Neural progenitor cell (in vitro differentiated cells): Measurements from ENCODE around the gene IQCK. TPM values are rescaled to one million over a fixed set of nuclear protein-coding genes. Genes with fewer than 3 reads are reported as not detected.

Source experiments
- DNase-seq: peaks from one replicate; pipeline ENCODE4 v3.0.0-alpha.2; 2016; ENCODE audit warnings: low spot score
- H2AFZ ChIP-seq: fragments of 200-600 bp; sonication (generic); replicated peaks from 2 replicates; pipeline ENCODE4 v1.6.1; 2016; ENCODE audit warnings: antibody characterized with exemption
- H3F3A ChIP-seq: fragments of 200-600 bp; sonication (generic); 2 replicates; pipeline ENCODE4 v1.6.1; 2016; ENCODE audit warnings: antibody characterized with exemption, low read depth
- H3K27ac ChIP-seq: fragments of 200-600 bp; sonication (generic); 2 replicates; pipeline ENCODE4 v1.5.1; 2016; ENCODE audit warnings: mild to moderate bottlenecking
- H3K27me3 ChIP-seq: fragments of 200-600 bp; sonication (generic); 2 replicates; pipeline ENCODE4 v1.6.1; 2016; ENCODE audit warnings: mild to moderate bottlenecking, moderate library complexity
- H3K36me3 ChIP-seq: fragments of 200-600 bp; sonication (generic); 2 replicates; pipeline ENCODE4 v1.5.1; 2016
- H3K4me1 ChIP-seq: fragments of 200-600 bp; sonication (generic); 2 replicates; pipeline ENCODE4 v1.6.1; 2016; ENCODE audit warnings: mixed run types
- H3K4me2 ChIP-seq: fragments of 200-600 bp; sonication (generic); 2 replicates; pipeline ENCODE4 v1.6.1; 2016
- H3K4me3 ChIP-seq: fragments of 200-600 bp; sonication (generic); 2 replicates; pipeline ENCODE4 v1.5.1; 2016
- H3K79me2 ChIP-seq: fragments of 200-600 bp; sonication (generic); 2 replicates; pipeline ENCODE4 v1.6.1; 2016; ENCODE audit warnings: low read depth
- H3K9ac ChIP-seq: fragments of 200-600 bp; sonication (generic); 2 replicates; pipeline ENCODE4 v1.6.1; 2016
- H3K9me3 ChIP-seq: fragments of 200-600 bp; sonication (generic); 2 replicates; pipeline ENCODE4 v1.5.1; 2016; ENCODE audit warnings: low read depth
- H4K20me1 ChIP-seq: fragments of 200-600 bp; sonication (generic); 2 replicates; pipeline ENCODE4 v1.6.1; 2016; ENCODE audit warnings: low read depth
- H3K27ac Mint-ChIP-seq: 3 replicates; pipeline ENCODE4 v1.8.0; 2021; ENCODE audit warnings: mixed read lengths
- H3K27me3 Mint-ChIP-seq: 2 replicates; pipeline ENCODE4 v1.8.0; 2022; ENCODE audit warnings: low read depth, mild to moderate bottlenecking, inconsistent platforms, moderate library complexity, mixed read lengths; ENCODE audit not compliant: insufficient read depth
- H3K36me3 Mint-ChIP-seq: 3 replicates; pipeline ENCODE4 v1.8.0; 2021; ENCODE audit warnings: mixed read lengths
- H3K4me1 Mint-ChIP-seq: 3 replicates; pipeline ENCODE4 v1.8.0; 2021; ENCODE audit warnings: mixed read lengths
- H3K4me3 Mint-ChIP-seq: 3 replicates; pipeline ENCODE4 v1.8.0; 2021; ENCODE audit warnings: mild to moderate bottlenecking, moderate library complexity, mixed read lengths
- H3K9me3 Mint-ChIP-seq: 3 replicates; pipeline ENCODE4 v1.8.0; 2020; ENCODE audit warnings: mixed read lengths
- CTCF ChIP-seq: fragments of 200-600 bp; sonication (generic); IDR thresholded peaks from 2 replicates; pipeline ENCODE4 v1.5.1; 2017; ENCODE audit warnings: antibody characterized with exemption, mild to moderate bottlenecking
- EZH2 ChIP-seq: fragments of 200-600 bp; sonication (generic); IDR thresholded peaks from 2 replicates; pipeline ENCODE4 v1.6.1; 2017; ENCODE audit warnings: antibody characterized with exemption, mild to moderate bottlenecking, moderate library complexity
- EZH2phosphoT487 ChIP-seq: fragments of 200-600 bp; sonication (generic); IDR thresholded peaks from 2 replicates; pipeline ENCODE4 v1.6.1; 2017; ENCODE audit warnings: antibody characterized with exemption
- total RNA-seq: library from RNA; depleted of rRNA; stranded (reverse); fragments of >200 nt; gene quantifications from 2 replicates; pipeline ENCODE4 v1.2.3, GENCODE V29; 2015; ENCODE audit warnings: low replicate concordance

Gene IQCK
- total RNA-seq, 1 donor from 2014 or later: 22.1 TPM

- H3K36me3 ChIP-seq: peaks cover 3% of the 10 kb centered on the region
- H3K9me3 ChIP-seq: no peaks in the 10 kb centered on the region
- peaks cover 84% of the 10 kb centered on the region for H4K20me1 ChIP-seq
- H3K4me3 ChIP-seq: no peak overlapping the region
- H3K9ac ChIP-seq: no peak overlapping the region
- no peak for TF ChIP-seq EZH2
- no peak for TF ChIP-seq EZH2phosphoT487
- no peak for TF ChIP-seq CTCF
- peaks cover 56% of the 10 kb centered on the region for H3K36me3 Mint-ChIP-seq
- peaks cover 29% of the 10 kb centered on the region for H3K4me1 ChIP-seq
- H3K4me2 ChIP-seq: no peak overlapping the region
- DNase-seq: no peak
- H3K9me3 Mint-ChIP-seq: no peaks in the 10 kb centered on the region
- H3K4me3 Mint-ChIP-seq: no peak overlapping the region
- peaks cover 6% of the 10 kb centered on the region for H3K27me3 Mint-ChIP-seq
- H2AFZ ChIP-seq: no peak overlapping the region
- H3K27ac Mint-ChIP-seq: no peak overlapping the region
- no peak overlapping the region for H3K27ac ChIP-seq
- peaks cover 32% of the 10 kb centered on the region for H3F3A ChIP-seq
- H3K4me1 Mint-ChIP-seq: peaks cover 30% of the 10 kb centered on the region
- no peaks in the 10 kb centered on the region for H3K27me3 ChIP-seq
- peaks cover 96% of the 10 kb centered on the region for H3K79me2 ChIP-seq
Observed at GRCh38 chr16:19707569-19708295, 10.3 kb upstream of the IQCK start.

GRCh38 chr16:19708296-19709205 lies 9.5 kb upstream of the IQCK start:
- H3K4me2 ChIP-seq: no peak overlapping the region
- H3K9me3 ChIP-seq: no peaks in the 10 kb centered on the region
- H3K27ac ChIP-seq: no peak overlapping the region
- peaks cover 50% of the 10 kb centered on the region for H3K36me3 Mint-ChIP-seq
- DNase-seq: no peak
- TF ChIP-seq EZH2 (no peak), CTCF (no peak), EZH2phosphoT487 (no peak)
- peaks cover 92% of the 10 kb centered on the region for H4K20me1 ChIP-seq
- H3K9me3 Mint-ChIP-seq: no peaks in the 10 kb centered on the region
- peaks cover 3% of the 10 kb centered on the region for H3K36me3 ChIP-seq
- H3K27me3 ChIP-seq: no peaks in the 10 kb centered on the region
- H3K4me1 Mint-ChIP-seq: peaks cover 30% of the 10 kb centered on the region
- no peak overlapping the region for H2AFZ ChIP-seq
- H3K4me3 Mint-ChIP-seq: no peak overlapping the region
- H3K4me3 ChIP-seq: no peak overlapping the region
- peaks cover 40% of the 10 kb centered on the region for H3F3A ChIP-seq
- H3K79me2 ChIP-seq: peaks cover 98% of the 10 kb centered on the region
- no peak overlapping the region for H3K27ac Mint-ChIP-seq
- peaks cover 6% of the 10 kb centered on the region for H3K27me3 Mint-ChIP-seq
- no peak overlapping the region for H3K9ac ChIP-seq
- peaks cover 29% of the 10 kb centered on the region for H3K4me1 ChIP-seq

- no peak for DNase-seq
- Mint-ChIP-seq H3K9me3 (no peaks in the 10 kb centered on the region), H3K27me3 (peaks cover 6% of the 10 kb centered on the region), H3K27ac (peak overlapping the region; percentile 73), H3K36me3 (peaks cover 48% of the 10 kb centered on the region), H3K4me3 (no peak overlapping the region), H3K4me1 (peaks cover 30% of the 10 kb centered on the region)
- peaks cover 29% of the 10 kb centered on the region for H3K4me1 ChIP-seq
- peak overlapping the region; percentile 71 for H3K4me2 ChIP-seq
- H3K79me2 ChIP-seq: peaks cover 98% of the 10 kb centered on the region
- H3K9ac ChIP-seq: no peak overlapping the region
- H3K27me3 ChIP-seq: no peaks in the 10 kb centered on the region
- no peak overlapping the region for H3K4me3 ChIP-seq
- H3F3A ChIP-seq: peaks cover 45% of the 10 kb centered on the region
- peak overlapping the region; percentile 84 for H3K27ac ChIP-seq
- TF ChIP-seq EZH2 (no peak), EZH2phosphoT487 (no peak), CTCF (no peak)
- H4K20me1 ChIP-seq: peaks cover 94% of the 10 kb centered on the region
- H3K36me3 ChIP-seq: peaks cover 3% of the 10 kb centered on the region
- no peak overlapping the region for H2AFZ ChIP-seq
- no peaks in the 10 kb centered on the region for H3K9me3 ChIP-seq
Observed at GRCh38 chr16:19709381-19710136, 8.5 kb upstream of the IQCK start.
